ENCODE data around the gene DPP10.

DPP10 gene

GRCh38 chr2:115248066-115248465, 805.6 kb downstream of the DPP10 start:
- no peak for DNase-seq (ENCODE audit: low read depth in 3 of 3)

DNA sequence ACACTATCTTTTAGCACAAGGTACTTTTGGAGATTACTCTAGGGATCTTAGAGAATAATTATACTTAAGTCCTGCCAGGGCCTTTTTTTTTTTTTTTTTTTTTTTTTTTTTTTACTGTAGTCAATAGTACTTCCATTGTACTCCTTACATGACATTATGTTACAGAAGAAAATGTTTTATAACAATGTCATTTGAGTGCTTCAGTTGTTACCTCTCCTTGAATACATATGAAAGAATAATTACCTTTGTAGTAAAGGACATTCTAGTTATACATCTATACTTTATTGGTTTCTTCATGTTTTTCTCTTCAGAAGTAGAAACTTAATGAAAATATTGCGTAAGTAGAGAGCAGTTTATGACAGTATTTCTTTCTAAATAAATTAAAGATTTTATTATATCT, 834.9 kb downstream of the DPP10 start:
- no peak for DNase-seq (ENCODE audit: low read depth in 3 of 3)

GRCh38 chr2:115285416-115285815, 843.0 kb downstream of the DPP10 start:
- no peak for DNase-seq (ENCODE audit: low read depth in 3 of 3)

GRCh38 chr2:115290478-115290877, 848.0 kb downstream of the DPP10 start:
- no peak for DNase-seq (ENCODE audit: low read depth in 3 of 3)

- no peak for DNase-seq (ENCODE audit: low read depth in 3 of 3)
Measured at GRCh38 chr2:115292742-115293141, 850.3 kb downstream of the DPP10 start.

GRCh38 chr2:115294999-115295398, 852.6 kb downstream of the DPP10 start:
- no peak for DNase-seq (ENCODE audit: low read depth in 3 of 3)

DNA sequence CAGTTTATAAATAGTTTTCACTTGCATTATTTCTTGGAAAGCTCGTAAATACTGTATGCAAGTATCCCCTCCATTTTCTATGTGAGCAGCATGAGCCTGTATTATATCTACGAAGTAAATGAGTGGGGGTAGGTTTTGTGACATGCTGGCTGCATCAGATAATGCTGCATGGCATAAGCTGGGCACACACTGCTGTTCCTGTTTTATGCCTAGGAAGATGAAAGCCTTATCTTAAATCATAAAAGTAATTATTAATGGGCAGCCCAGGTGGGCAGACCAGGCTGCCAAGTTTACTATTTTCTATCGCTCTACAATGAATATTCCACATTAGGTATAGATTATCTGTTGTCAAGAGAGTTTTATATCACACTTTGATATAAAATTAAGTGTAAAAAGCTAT, 854.6 kb downstream of the DPP10 start:
- DNase-seq (ENCODE audit: low read depth in 3 of 3): no peak

DNA sequence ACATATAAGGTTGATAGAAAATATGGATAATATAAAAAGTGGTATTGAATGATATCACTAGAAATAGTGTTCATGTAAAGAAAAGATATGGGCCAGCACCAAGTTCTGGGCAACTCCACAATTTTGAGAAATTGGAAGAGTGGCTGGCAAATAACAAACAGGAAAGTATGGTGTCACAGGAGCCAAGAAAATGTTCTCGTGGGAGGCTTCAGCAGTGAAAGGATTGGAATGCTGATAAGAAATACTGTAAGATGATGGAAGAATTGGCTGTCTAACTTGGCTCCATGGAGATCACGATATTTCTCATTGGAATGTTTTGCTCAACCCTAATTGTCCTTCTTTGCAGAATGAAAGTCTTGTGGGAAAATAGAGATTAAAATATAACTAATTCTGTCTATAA, 856.8 kb downstream of the DPP10 start:
- DNase-seq (ENCODE audit: low read depth in 3 of 3): no peak

DNA sequence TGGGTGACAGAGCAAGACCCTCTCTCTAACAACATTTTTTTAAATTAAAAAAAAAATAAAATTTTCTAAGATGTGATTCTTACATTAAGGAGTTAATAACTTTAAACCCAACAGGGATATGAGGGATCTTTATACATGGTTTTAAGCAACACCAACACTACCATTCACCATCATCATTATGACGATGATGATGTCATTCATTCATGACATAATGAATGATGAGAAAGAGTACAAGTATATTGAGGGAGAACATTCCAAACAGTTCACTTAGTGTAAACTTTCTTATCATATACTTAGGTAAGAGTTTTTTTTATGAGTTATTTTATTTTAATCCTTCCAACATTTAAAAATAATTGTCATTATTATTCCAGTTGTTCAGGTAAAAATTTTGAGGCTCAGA, 863.3 kb downstream of the DPP10 start:
- DNase-seq (ENCODE audit: low read depth in 3 of 3): no peak

DNA sequence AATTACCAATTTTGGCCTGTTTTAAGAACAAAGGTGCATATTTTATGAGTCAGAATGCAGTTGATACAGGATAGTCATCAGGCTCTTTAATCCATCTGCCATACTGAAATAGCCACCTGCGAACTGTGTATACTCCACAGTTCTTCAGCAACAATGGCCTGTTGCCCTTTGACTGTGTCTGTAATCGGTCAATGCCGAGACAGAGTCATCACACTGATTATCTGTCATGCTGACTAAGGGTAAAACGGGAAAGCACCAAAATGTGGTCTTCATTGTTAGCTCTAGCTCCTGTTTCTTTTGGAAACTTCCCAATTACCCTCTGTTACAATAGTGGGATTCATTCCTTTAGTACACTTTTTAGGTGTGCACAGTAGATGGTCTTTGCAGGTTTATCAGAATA, 871.7 kb downstream of the DPP10 start:
- no peak for DNase-seq (ENCODE audit: low read depth in 3 of 3)

DNA sequence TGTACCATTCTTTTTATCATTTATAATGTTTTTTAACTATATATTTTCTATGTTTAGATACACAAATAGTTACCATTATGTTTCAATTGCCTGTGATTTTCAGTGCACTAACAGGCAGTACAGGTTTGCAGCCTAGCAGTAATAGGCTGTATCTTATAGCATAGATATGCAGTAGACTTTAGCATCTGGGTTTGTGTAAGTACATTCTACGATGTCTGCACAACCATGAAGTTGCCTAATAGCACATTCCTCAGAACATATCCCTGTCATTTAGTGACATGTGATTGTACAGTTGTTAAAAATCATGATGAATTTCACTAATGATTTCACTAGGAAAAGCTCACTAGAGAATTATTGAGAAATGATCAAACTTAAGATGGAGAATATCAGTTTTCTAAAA, 884.6 kb downstream of the DPP10 start:
- DNase-seq (ENCODE audit: low read depth in 3 of 3): no peak

DNA sequence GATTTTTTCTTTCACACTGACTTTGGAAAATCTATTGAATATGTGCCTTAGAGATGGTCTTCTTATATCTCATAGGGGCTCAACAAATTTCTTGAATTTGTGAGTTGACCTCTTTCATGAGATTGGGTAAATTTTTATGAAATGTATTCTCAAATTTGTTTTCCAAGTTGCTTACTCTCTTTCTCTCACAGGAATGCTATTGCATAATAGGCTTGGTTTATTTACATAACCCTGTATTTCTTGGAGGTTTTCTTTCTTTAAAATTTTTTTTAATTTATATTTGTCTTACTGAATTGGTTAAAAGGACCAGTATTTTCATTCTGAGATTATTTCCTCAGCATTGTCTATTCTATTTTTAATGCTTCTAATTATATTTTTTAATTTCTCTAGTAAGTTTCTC, 917.1 kb downstream of the DPP10 start:
- DNase-seq (ENCODE audit: low read depth in 3 of 3): no peak

DNA sequence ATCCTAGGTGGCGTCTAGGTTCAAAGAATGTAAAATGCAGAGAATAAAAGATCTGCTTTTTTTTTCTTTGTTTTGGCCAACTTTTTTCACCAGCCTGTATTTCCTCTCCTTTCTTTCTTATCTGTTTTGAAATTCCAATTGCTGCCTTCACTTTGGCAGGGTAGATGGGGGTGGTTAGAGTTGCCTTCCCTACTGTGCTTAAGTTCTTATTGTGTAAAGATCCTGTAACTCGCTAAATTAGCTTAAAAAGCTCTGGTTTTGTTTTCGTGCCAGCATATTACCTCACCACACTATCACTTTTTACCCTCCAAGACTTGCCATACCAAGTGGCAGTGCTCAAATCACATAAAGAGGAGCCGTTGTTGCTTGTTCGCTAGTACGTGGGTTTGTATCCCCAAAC, 921.7 kb downstream of the DPP10 start:
- DNase-seq (ENCODE audit: low read depth in 3 of 3): no peak

- no peak for DNase-seq (ENCODE audit: low read depth in 3 of 3)
Measured at GRCh38 chr2:115369400-115369799, 927.0 kb downstream of the DPP10 start.

DNA sequence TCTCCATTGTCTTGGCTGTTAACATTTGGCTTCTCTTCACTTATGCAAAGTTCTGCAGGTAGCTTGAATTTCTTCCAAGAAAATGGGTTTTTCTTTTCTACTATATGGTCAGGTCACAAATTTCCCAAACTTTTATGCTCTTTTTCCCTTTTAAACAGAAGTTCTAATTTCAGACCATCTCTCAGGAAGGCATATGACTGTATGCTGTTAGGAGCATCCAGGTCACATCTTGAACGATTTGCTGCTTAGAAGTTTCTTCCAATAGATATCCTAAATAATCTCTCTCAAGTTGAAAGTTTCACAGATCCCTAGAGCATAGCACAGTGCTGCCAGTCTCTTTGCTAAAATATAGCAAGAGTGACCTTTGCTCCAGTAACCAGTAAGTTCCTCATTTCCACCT, 932.5 kb downstream of the DPP10 start:
- no peak for DNase-seq (ENCODE audit: low read depth in 3 of 3)

DNA sequence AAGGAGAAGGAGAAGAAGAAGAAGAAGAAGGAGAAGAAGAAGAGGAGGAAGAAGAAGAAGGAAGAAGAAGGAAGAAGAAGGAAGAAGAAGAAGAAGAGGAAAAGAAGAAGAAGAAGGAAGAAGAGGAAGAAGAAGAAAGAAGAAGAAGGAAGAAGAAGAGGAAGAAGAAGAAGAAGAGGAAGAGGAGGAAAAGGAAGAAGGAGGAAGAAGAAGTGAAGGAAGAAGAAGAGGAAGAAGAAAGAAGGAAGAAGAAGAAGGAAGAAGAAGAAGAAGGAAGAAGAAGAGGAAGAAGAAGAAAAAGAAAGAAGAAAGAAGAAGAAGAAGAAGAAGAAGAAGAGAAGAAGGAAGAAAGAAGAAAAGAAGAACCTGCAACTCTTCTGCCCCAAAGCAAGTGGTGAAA, 942.0 kb downstream of the DPP10 start:
- DNase-seq (ENCODE audit: low read depth in 3 of 3): no peak

DNA sequence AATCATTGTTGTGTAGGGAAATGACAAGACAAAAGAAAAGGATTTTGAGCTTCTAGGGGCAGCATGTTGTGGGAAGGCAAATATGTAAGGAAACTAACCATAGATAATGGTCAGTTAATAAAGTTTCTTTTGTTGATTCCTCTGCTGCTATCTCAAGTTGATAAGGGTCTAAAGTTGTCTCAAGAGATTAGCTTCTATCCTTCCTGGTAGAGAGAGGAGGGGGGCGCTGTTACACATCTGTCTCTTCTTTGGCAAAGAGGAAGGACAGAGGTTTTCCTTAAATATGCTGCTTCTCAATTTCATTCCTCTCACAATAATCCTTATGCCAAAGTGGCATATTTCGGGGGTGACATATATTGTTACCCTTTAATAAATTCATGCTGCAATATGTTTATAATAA, 944.0 kb downstream of the DPP10 start:
- DNase-seq (ENCODE audit: low read depth in 3 of 3): no peak

DNA sequence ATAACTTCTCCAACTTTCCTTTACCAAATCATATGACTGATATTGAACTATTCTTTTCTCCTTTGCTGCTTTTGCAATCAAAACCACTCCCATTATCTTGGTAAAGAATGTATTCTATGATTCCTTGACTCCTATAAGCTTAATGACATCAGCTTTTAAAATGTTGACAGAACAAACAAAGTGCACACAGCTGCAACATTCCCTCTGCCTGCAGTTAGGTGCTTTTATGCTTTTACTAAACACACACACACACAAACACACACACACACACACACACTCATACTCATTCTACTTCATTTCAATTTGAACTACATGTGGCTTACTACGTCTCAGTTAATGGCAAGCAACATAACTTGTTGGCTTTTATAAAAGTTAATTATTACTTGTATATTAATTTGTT, 946.6 kb downstream of the DPP10 start:
- no peak for DNase-seq (ENCODE audit: low read depth in 3 of 3)

GRCh38 chr2:115389898-115390565, 947.6 kb downstream of the DPP10 start:
- no peak for DNase-seq (ENCODE audit: low read depth in 3 of 3)

GRCh38 chr2:115396579-115396978, 954.1 kb downstream of the DPP10 start:
- no peak for DNase-seq (ENCODE audit: low read depth in 3 of 3)

DNA sequence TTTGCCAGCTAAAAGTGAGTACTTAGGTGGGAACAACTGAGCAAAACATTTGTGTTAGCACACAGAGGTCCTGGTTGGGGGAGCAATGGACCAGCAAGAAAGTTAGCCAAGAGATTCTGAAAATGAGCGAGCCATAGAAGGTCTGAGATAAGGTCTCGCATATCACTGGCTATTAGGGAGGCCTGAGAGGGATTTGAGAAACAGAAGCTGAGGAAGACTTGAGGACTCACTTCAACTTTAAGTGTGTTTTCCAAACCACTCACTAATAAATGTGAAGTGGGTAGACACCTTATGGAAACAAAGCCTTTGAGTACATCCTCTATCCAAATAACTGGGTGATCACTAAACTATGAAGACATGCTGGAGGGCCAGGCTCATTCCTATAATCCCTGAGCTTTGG, 958.5 kb downstream of the DPP10 start:
- DNase-seq (ENCODE audit: low read depth in 3 of 3): no peak

DNA sequence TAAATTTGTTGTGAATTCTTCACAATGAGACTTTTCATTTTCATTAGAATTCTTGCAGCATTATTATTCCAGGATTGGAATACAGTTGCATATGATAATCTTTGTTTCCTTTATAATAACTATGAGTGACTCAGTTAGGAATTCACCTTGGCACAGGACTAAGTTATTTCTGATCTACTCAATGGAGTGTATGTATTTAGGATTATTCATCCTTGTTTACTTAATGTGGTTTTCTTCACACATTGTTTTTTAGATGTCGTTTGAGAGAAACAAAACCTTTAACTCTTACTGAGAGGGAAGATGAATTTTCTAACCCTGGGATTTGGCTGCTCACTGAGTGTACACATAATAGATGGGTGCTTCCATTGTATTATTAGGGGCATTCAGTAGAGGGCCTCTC, 970.1 kb downstream of the DPP10 start:
- DNase-seq (ENCODE audit: low read depth in 3 of 3): no peak

- no peak for DNase-seq (ENCODE audit: low read depth in 3 of 3)
Measured at GRCh38 chr2:115413791-115414190, 971.4 kb downstream of the DPP10 start.

DNA sequence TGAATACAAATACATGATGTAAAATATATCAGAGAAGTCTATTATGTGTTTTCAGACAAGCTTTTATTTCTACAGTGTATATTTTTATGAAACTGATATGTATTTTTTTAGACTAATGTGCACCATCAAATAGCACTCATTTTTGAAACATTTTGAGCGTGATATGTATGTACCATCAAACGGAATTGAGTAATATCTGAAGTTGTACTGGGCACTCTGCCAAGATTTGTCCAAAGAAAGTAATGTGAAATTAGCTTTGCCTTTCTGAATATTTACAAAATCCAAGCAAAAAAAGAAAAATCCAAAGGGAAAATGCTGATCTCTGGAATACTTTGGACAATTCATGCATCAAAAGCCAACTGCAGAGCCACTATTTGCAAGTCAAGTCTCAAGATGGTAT, 972.0 kb downstream of the DPP10 start:
- DNase-seq (ENCODE audit: low read depth in 3 of 3): no peak
